Immature natural killer cell (primary cell): ENCODE measurements around the gene PTPN13. TPM values are rescaled to one million over a fixed set of nuclear protein-coding genes. Genes with fewer than 3 reads are reported as not detected.

Source experiments
- DNase-seq, 3 donors: peaks; one replicate each; pipeline ENCODE4 v3.0.0; 2022; ENCODE audit warnings: mixed read lengths in 1 of 3
- H3K27ac Mint-ChIP-seq, 6 donors: one replicate each; pipeline ENCODE4 v1.8.0; 2020; ENCODE audit warnings: mixed read lengths in 6 of 6, mild to moderate bottlenecking in 5 of 6, inconsistent platforms in 4 of 6, moderate library complexity in 3 of 6
- H3K27me3 Mint-ChIP-seq, 3 donors: one replicate each; pipeline ENCODE4 v1.8.0; 2020 to 2021; ENCODE audit warnings: low read depth in 3 of 3, mild to moderate bottlenecking in 3 of 3, mixed read lengths in 3 of 3, moderate library complexity in 3 of 3, inconsistent platforms in 1 of 3
- H3K36me3 Mint-ChIP-seq, 3 donors: one replicate each; pipeline ENCODE4 v1.8.0; 2020; ENCODE audit warnings: mixed read lengths in 3 of 3, inconsistent platforms in 2 of 3, mild to moderate bottlenecking in 2 of 3
- H3K4me1 Mint-ChIP-seq, 2 donors: one replicate each; pipeline ENCODE4 v1.8.0; 2020; ENCODE audit warnings: inconsistent platforms in 2 of 2, mild to moderate bottlenecking in 2 of 2, mixed read lengths in 2 of 2, moderate library complexity in 1 of 2
- H3K4me3 Mint-ChIP-seq, 5 donors: one replicate each; pipeline ENCODE4 v1.8.0; 2020; ENCODE audit warnings: mild to moderate bottlenecking in 5 of 5, mixed read lengths in 5 of 5, inconsistent platforms in 3 of 5, moderate library complexity in 3 of 5
- H3K9me3 Mint-ChIP-seq, 6 donors: one replicate each; pipeline ENCODE4 v1.8.0; 2020; ENCODE audit warnings: mild to moderate bottlenecking in 6 of 6, mixed read lengths in 6 of 6, inconsistent platforms in 4 of 6, moderate library complexity in 3 of 6
- polyA plus RNA-seq, 3 donors: library from polyadenylated mRNA; unstranded; fragments of 300-500 nt; fragmentation: Illumina TruSeq; gene quantifications; one replicate each; pipeline ENCODE4 v1.2.3, GENCODE V29; 2021

Gene PTPN13, protein sequence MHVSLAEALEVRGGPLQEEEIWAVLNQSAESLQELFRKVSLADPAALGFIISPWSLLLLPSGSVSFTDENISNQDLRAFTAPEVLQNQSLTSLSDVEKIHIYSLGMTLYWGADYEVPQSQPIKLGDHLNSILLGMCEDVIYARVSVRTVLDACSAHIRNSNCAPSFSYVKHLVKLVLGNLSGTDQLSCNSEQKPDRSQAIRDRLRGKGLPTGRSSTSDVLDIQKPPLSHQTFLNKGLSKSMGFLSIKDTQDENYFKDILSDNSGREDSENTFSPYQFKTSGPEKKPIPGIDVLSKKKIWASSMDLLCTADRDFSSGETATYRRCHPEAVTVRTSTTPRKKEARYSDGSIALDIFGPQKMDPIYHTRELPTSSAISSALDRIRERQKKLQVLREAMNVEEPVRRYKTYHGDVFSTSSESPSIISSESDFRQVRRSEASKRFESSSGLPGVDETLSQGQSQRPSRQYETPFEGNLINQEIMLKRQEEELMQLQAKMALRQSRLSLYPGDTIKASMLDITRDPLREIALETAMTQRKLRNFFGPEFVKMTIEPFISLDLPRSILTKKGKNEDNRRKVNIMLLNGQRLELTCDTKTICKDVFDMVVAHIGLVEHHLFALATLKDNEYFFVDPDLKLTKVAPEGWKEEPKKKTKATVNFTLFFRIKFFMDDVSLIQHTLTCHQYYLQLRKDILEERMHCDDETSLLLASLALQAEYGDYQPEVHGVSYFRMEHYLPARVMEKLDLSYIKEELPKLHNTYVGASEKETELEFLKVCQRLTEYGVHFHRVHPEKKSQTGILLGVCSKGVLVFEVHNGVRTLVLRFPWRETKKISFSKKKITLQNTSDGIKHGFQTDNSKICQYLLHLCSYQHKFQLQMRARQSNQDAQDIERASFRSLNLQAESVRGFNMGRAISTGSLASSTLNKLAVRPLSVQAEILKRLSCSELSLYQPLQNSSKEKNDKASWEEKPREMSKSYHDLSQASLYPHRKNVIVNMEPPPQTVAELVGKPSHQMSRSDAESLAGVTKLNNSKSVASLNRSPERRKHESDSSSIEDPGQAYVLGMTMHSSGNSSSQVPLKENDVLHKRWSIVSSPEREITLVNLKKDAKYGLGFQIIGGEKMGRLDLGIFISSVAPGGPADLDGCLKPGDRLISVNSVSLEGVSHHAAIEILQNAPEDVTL (N-terminal part only)
- polyA plus RNA-seq: not detected

DNA sequence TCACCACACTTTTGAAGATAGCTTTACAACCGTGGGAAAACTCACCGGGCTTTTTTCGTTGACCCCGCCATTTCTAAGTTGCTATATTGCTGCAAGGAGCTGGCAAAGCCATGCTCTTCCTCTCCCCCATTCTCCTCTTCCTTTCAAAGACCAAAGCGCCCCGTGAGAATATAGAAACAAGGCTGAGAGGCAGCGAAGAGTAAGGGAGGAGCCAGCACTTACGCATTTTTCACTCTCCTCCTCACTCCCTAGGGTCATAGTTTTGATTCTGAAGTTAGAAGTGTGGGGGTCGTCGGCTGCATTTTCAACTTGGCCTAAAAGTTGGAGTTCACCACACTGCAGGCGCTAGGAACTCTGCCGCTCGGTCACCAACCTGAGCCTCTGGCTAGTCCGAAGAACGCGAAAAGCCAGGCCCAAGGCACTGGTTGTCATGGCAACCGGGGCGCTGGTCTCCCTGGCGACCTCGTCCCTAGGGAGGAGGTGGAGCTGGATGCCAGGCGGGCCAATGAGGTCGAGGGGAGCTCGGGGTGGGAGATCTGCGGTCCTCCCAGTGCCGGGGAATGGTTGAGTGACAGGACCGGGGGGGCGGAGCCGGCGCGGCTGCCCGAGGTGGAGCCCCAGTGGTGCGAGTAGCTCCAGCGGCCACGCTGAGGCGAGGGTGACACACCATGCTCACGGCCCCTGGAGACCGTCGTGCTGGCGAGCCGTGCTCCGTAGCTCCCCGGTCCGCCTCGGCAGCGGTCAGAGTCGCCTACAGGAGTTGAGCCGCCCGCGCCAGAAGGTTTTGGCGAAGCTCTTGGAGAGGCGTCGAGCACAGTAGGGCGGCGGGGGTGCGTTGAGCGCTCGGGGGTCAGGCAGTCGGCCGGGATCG is at the start of gene PTPN13:
TSS of gene PTPN13 (plus strand) at position 628 of the 871 bp plus-strand sequence. CDS start 40,942 bp downstream, outside the sequence.
- Mint-ChIP-seq H3K27me3 (peaks cover 4 to 14% (median 12%) of the 10 kb centered on the region in 3 donors), H3K27ac (no peak within 1 kb of the TSS)

DNA sequence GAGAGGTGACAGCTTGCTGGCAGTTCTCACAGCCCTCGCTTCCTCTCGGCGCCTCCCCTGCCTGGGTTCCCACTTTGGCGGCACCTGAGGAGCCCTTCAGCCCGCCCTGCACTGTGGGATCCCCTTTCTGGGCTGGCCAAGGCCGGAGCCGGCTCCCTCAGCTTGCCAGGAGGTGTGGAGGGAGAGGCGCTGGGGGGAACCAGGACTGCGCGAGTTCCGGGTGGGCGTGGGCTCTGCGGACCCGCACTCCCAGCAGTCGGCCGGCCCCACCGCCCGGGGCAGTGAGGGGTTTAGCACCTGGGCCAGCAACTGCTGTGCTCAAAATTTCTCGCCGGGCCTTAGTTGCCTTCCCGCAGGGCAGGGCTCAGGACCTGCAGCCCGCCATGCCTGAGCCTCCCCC is 47.0 kb upstream of the PTPN13 start:
- peaks cover 0 to 10% of the 10 kb centered on the region in 2 donors for H3K4me1 Mint-ChIP-seq
- no peak overlapping the region for H3K4me3 Mint-ChIP-seq
- H3K36me3 Mint-ChIP-seq: no peaks in the 10 kb centered on the region
- no peak for DNase-seq
- peaks cover 0 to 10% (median 2%) of the 10 kb centered on the region in 6 donors for H3K9me3 Mint-ChIP-seq
- H3K27me3 Mint-ChIP-seq: peaks cover 0 to 2% (median 1%) of the 10 kb centered on the region in 3 donors
- no peak overlapping the region for H3K27ac Mint-ChIP-seq

More for the DNA sequence above, at the start of gene PTPN13:
- peaks cover 0 to 10% (median 4%) of the 10 kb centered on the region in 6 donors for H3K9me3 Mint-ChIP-seq
- peaks cover 12 to 18% of the 10 kb centered on the region in 2 donors for H3K4me1 Mint-ChIP-seq
- DNase-seq: peak; percentile 12 to 38 (median 22)
- H3K4me3 Mint-ChIP-seq: peak within 1 kb of the TSS; percentile 59 to 81 (median 71)
- H3K36me3 Mint-ChIP-seq: no peaks in the 10 kb centered on the region

DNA sequence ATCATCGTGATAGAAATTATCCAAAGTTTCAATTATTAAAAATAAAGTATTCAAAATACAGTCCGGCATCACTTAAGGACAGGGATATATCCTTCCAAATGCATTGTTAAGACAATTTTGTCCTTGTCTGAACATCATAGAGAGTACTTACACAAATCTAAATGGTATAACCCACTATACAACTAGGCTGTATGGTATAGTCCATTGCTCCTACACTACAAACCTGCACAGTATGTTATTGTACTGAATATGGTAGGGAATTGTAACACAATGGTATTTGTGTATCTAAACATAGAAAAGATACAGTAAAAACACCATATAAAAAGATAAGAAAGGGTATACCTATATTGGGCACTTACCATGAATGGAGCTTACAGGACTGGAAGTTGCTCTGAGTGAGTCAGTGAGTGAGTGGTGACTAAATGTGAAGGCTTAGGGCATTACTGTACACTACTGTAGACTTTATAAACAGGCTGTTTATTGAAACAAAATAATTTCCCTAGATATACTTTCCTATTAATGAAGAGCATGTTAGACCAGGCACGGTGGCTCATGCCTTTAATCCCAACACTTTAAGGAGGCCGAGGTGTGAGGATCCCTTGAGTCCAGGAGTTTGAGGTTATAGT is 44.8 kb upstream of the PTPN13 start:
- H3K27ac Mint-ChIP-seq: no peak overlapping the region
- H3K4me1 Mint-ChIP-seq: peaks cover 0 to 10% of the 10 kb centered on the region in 2 donors
- no peaks in the 10 kb centered on the region for H3K36me3 Mint-ChIP-seq
- peaks cover 0 to 1% (median 0%) of the 10 kb centered on the region in 3 donors for H3K27me3 Mint-ChIP-seq
- no peak for DNase-seq
- no peak overlapping the region for H3K4me3 Mint-ChIP-seq
- peaks cover 0 to 10% (median 3%) of the 10 kb centered on the region in 6 donors for H3K9me3 Mint-ChIP-seq

DNA sequence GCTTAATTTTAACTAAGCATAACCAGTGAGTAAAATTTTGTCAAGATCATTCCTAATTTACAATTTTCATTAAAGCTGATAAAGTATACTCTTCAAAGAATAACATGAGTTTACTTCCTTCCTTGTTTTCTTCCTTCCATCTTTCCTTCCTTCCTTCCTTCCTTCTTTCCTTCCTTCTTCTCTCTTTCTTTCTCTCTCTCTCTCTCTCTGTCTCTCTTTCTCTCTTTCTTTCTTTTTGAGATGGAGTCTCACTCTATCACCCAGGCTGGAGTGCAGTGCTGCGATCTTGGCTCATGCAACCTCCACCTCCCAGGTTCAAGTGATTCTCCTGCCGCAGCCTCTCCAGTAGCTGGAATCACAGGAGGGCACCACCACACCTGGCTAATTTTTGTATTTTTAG is 42.7 kb upstream of the PTPN13 start:
- H3K9me3 Mint-ChIP-seq: peaks cover 0 to 7% (median 2%) of the 10 kb centered on the region in 6 donors

DNA sequence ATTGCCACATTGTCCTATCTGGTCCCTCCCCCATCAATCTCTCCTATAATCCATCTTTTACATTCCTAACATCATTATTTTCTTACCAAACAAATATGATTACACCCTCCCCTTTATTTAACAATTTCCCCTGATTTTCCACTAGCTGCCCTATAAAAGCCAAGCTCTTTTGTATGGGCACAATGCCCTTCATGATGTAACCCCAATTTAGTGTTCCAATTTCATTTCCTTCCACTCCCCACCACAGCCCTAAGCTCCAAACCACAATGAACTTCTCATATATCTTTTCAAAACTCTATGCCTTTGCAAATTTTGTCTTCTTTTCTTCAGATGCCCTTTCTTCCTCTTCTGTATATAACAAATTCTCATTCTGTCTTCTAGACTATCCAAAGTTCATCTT is 39.5 kb upstream of the PTPN13 start:
- Mint-ChIP-seq H3K9me3 (peaks cover 0 to 5% (median 2%) of the 10 kb centered on the region in 6 donors), H3K27ac (no peak overlapping the region), H3K36me3 (peaks cover 0 to 4% (median 0%) of the 10 kb centered on the region in 3 donors), H3K4me3 (no peak overlapping the region), H3K4me1 (no peaks in the 10 kb centered on the region), H3K27me3 (peaks cover 0 to 4% (median 2%) of the 10 kb centered on the region in 3 donors)
- no peak for DNase-seq

More for the DNA sequence above, 42.7 kb upstream of the PTPN13 start:
- Mint-ChIP-seq H3K4me3 (no peak overlapping the region), H3K36me3 (peaks cover 0 to 4% (median 0%) of the 10 kb centered on the region in 3 donors), H3K27me3 (peaks cover 0 to 5% (median 2%) of the 10 kb centered on the region in 3 donors), H3K4me1 (no peaks in the 10 kb centered on the region), H3K27ac (no peak overlapping the region)
- DNase-seq: no peak

DNA sequence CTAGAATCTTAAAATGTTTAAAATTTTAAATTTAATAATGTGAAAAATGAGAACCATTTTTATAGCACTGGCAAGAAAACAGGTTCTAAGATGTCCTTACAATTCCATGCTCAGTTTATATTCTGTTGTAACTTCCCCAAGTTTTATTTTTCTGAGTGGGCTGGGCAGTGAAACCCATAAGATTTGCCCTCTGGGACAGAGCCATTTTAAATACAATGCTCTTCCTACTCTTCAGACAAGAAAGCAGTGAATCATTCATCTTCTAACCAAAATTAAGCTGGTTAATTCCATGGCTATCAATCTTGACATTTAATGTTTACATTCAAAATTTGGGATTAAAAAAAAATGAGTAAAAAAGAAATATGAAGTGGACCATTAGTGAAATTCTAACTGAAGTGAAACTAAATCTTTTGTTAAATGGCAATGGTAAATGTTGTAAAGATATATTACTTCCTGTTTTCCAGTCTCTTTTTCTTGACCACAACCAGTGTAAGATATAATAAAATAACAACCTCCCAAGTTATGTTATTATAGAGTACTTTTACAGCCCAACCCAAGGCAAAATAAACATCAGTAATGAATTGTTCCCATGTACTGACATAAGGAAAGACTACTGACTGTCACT is 37.2 kb upstream of the PTPN13 start:
- Mint-ChIP-seq H3K4me1 (no peaks in the 10 kb centered on the region), H3K4me3 (no peak overlapping the region), H3K27me3 (peaks cover 0 to 4% (median 2%) of the 10 kb centered on the region in 3 donors), H3K36me3 (peaks cover 0 to 4% (median 0%) of the 10 kb centered on the region in 3 donors), H3K9me3 (peaks cover 0 to 6% (median 0%) of the 10 kb centered on the region in 6 donors), H3K27ac (no peak overlapping the region)
- no peak for DNase-seq

DNA sequence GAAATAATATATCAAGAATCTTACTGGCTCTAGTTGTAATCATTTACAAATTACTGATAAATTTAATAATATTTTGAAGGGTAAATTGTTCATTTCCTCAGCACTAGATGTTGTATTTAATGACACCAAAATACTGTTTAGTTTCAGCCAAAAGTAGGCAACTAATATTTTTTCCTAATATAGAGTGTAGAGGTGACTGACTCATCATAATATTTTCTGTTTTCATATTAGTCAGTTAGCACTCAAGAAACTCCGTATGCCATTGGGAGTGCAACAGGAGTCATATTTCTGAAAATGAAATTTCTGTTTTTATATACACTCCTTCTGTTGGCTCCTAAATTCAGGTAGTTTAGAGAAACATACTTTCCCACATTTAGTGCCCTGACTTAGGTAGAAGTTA is 36.6 kb upstream of the PTPN13 start:
- no peak for DNase-seq

DNA sequence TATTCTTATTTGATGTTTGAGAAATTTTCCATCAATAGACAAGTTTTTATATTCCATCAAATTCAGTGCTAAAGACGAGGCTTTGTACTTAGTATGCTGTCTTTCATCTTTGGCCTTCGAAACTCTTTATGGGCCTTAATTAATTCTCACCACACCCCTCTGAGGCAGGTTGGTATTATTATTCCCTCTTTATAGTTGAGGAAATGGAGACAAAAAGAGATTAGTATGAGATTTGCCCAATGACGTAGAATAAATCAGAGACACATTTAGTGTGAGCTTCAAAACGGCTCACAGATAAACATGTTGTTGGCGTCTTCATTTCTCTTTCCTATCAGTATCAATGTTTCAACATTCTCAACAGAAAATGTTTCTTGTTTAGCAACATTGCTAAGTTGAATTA is 35.9 kb upstream of the PTPN13 start:
- Mint-ChIP-seq H3K4me3 (no peak overlapping the region), H3K4me1 (no peaks in the 10 kb centered on the region), H3K27ac (no peak overlapping the region), H3K27me3 (peaks cover 0 to 4% (median 2%) of the 10 kb centered on the region in 3 donors), H3K36me3 (peaks cover 0 to 4% (median 0%) of the 10 kb centered on the region in 3 donors), H3K9me3 (peaks cover 0 to 3% (median 0%) of the 10 kb centered on the region in 6 donors)
- no peak for DNase-seq

More for the DNA sequence above, 36.6 kb upstream of the PTPN13 start:
- Mint-ChIP-seq H3K27ac (no peak overlapping the region), H3K27me3 (peaks cover 0 to 4% (median 2%) of the 10 kb centered on the region in 3 donors), H3K4me3 (no peak overlapping the region), H3K4me1 (no peaks in the 10 kb centered on the region), H3K9me3 (peaks cover 0 to 3% (median 0%) of the 10 kb centered on the region in 6 donors), H3K36me3 (peaks cover 0 to 4% (median 0%) of the 10 kb centered on the region in 3 donors)

DNA sequence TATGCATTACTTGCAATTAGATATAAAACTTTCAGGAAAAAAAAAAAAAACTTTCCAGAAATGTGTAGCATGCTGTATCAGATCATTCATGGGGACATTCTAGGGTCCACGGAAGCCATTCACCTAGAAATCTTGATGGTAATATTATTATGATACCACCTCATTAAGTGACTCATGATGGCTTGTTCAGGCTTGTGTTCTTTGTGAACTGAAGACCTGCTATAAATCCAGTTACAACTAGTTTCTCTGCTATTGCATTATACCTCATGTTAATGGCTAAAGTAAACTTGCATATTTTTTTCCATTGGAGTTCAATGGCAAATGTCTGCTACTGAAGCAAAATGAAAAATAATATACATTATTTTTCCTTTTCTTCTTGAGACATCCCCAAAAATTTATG is 35.3 kb upstream of the PTPN13 start:
- Mint-ChIP-seq H3K27me3 (peaks cover 0 to 4% (median 2%) of the 10 kb centered on the region in 3 donors), H3K27ac (no peak overlapping the region), H3K4me3 (no peak overlapping the region), H3K4me1 (no peaks in the 10 kb centered on the region), H3K36me3 (peaks cover 0 to 4% (median 0%) of the 10 kb centered on the region in 3 donors), H3K9me3 (peaks cover 0 to 3% (median 0%) of the 10 kb centered on the region in 6 donors)
- no peak for DNase-seq

DNA sequence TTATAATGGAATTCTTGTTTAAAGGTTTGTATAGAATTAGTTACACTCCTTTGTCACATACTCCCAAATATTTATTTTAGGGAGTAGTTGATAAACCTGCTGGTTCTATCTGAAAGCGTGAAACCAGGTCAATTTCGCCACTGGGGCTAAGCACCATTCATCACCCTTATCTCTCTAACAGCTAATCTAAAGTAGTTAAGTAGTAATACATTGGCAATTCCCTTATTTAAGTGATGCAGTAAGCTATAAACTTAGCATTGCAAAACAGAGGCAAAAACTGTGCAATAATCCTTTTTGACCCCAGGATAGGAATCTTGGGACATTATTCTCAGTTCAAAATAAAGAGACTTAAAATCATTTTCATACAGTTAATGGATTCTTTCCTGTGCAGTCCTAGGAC is 33.7 kb upstream of the PTPN13 start:
- DNase-seq: no peak
- Mint-ChIP-seq H3K27me3 (no peaks in the 10 kb centered on the region), H3K36me3 (no peaks in the 10 kb centered on the region), H3K27ac (no peak overlapping the region), H3K4me3 (no peak overlapping the region), H3K9me3 (peaks cover 0 to 3% (median 0%) of the 10 kb centered on the region in 6 donors), H3K4me1 (no peaks in the 10 kb centered on the region)

DNA sequence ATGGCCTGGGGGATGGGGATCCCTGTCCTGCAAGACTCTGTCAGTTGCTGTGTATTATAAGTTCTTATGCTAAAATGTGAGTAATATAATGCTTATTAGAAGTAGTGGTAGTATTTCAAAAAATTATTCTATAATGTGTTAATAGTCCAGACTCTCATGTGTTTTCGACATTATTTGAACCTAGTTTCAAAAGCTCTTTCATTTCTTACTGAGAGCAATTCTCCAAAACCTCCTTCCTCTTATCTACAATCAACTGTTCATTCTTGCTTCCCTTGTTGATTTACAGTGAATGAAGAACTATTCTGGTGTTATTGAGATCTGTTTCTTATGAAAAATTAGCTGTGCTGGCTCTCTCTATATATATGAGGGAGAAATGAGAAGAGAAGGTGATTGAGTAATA is 32.9 kb upstream of the PTPN13 start:
- no peak overlapping the region for H3K27ac Mint-ChIP-seq
- H3K9me3 Mint-ChIP-seq: peaks cover 0 to 3% (median 0%) of the 10 kb centered on the region in 6 donors
- no peaks in the 10 kb centered on the region for H3K36me3 Mint-ChIP-seq

DNA sequence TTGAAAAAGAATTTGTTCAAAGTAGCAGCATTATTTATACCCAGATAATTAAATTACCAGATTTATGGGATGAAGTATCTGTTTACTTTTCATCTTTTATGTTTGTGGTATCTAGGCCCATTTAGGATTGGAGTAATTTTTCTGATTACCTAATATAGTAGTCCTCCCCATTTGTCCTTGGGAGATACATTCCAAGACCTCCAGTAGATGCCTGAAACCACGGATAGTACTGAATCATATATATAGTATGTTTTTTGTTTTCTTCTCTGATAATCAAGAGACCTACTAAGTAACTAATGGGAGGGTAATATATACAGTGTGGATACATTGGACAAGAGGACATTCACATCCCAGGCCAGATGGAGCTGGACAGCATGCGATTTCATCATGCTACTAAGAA is 30.7 kb upstream of the PTPN13 start:
- H3K4me1 Mint-ChIP-seq: no peaks in the 10 kb centered on the region
- no peaks in the 10 kb centered on the region for H3K36me3 Mint-ChIP-seq
- no peaks in the 10 kb centered on the region for H3K27me3 Mint-ChIP-seq
- peaks cover 0 to 4% (median 0%) of the 10 kb centered on the region in 6 donors for H3K9me3 Mint-ChIP-seq
- H3K27ac Mint-ChIP-seq: no peak overlapping the region
- no peak for DNase-seq
- no peak overlapping the region for H3K4me3 Mint-ChIP-seq

More for the DNA sequence above, 32.9 kb upstream of the PTPN13 start:
- no peak for DNase-seq
- H3K4me1 Mint-ChIP-seq: no peaks in the 10 kb centered on the region
- H3K27me3 Mint-ChIP-seq: no peaks in the 10 kb centered on the region
- H3K4me3 Mint-ChIP-seq: no peak overlapping the region
